C4-2B (cell line): Measurements from ENCODE around the gene EDAR.
A peak's percentile ranks its signal among the peaks of the same experiment; 100 is the strongest.

Experiments used
- CTCF ChIP-seq: fragments of 450-650 bp; conservative IDR thresholded peaks from 2 replicates; pipeline ENCODE4 v1.5.1; 2017; ENCODE audit warnings: mild to moderate bottlenecking
- ZFX ChIP-seq: fragments of 450-650 bp; IDR thresholded peaks from 2 replicates; pipeline ENCODE4 v1.6.1; 2017

GRCh38 chr2:108927936-108928659, 60.9 kb downstream of the EDAR start:
- TF ChIP-seq CTCF (peak; percentile 88), ZFX (no peak)
